Fibroblast of skin of right quadriceps (primary cell): ENCODE results near the gene SLC22A1.
"Not testable (repeated sequence)": the region's sequence is repeated elsewhere in the genome, so short reads cannot be mapped to it uniquely, and the experiment has no call there.

Experiments used
- DNase-seq: peaks from one replicate; pipeline ENCODE4 v3.0.0-alpha.2; 2013

SLC22A1 gene

DNA sequence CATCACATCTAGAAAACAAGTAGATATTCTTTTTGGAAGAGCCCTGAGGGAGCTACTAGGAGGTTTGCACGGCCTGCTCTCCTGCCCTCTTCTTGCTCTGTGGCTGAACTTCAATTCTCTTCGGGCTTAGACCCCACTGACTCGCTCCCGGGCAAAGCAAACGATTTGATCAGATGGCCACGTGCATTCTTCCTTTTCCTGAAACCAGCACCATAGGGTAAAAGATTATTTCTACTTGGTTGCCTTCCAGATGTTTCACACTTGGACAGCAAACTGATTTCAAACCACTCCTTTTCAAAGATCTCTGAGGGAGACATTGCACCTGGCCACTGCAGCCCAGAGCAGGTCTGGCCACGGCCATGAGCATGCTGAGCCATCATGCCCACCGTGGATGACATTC lies at the start of gene SLC22A1:
SLC22A1 (plus strand) TSS at position 258 of the 400 bp plus-strand sequence; CDS start at position 379, 121 bp downstream.
- no peak for DNase-seq

DNA sequence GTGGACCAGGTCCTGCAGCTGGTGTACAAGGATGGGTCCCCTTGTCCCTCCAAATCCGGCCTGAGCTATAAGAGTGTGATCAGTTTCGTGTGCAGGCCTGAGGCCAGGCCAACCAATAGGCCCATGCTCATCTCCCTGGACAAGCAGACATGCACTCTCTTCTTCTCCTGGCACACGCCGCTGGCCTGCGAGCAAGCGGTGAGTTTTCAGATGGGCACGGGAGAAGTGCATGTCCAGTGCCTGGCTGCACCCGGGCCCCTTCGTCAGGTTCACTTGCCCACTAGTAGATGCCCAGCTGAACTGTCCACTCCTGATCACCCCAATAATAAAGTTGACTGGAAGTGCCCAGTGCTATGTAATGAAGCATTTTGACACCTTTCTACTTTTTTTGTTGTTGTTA lies 48.3 kb upstream of the SLC22A1 start:
- no peak for DNase-seq

DNA sequence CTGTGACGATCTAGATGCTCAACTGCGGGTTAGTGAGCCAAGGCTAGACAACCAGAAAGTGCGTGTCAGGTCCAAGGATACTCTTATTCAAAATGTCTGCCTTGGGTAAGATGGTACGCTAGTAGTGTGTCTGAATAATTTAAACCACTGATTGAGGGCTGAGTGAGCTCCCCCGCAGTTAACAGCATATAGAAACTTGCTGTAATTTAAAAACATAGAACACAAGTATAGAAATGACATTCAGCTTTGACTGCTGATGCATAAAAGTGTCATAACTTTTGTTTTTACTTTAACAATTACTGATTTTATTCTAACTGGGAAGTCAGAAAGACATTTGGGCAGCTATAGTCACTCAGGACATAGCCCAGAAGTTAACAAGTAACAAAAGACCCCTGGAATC lies 45.6 kb upstream of the SLC22A1 start:
- no peak for DNase-seq

DNA sequence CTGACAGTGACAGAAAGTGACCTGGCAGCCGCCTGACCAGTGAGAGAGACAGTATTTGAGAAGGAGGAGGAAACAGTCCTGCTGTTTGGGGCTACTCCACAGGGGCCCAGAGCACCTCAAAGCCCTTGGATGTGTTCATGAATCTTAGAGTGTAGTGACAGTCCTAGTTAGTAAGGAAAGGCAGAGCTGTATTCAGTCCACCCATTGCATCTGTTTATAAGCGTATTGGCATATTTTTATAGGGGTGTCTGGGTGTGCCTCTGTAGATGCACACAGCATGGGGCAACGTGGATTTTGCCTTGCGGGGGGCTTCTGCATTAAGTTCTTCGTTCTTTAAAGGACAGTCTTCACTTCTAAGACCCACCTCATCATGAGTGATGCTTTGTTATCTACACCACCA lies 44.6 kb upstream of the SLC22A1 start:
- no peak for DNase-seq

DNA sequence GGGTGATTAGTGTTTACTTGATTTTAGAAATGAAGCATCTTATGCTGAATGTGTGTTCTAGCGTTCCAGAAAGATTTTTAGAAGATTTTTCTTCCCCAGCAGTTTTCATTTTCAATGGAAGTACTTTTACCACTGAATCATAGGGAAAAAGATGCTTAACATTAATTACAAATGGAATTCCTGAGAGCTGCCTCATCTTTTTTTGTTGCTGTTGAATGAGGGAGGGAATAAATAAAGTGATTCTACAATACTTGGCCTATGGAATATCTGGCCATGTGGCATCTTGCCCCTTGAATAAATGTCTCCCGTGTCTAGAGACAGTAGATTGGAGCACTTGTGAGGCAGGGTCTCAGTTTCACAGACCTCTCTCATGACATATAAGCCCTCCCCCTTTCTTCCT lies 44.1 kb upstream of the SLC22A1 start:
- DNase-seq, result peak; percentile 50

DNA sequence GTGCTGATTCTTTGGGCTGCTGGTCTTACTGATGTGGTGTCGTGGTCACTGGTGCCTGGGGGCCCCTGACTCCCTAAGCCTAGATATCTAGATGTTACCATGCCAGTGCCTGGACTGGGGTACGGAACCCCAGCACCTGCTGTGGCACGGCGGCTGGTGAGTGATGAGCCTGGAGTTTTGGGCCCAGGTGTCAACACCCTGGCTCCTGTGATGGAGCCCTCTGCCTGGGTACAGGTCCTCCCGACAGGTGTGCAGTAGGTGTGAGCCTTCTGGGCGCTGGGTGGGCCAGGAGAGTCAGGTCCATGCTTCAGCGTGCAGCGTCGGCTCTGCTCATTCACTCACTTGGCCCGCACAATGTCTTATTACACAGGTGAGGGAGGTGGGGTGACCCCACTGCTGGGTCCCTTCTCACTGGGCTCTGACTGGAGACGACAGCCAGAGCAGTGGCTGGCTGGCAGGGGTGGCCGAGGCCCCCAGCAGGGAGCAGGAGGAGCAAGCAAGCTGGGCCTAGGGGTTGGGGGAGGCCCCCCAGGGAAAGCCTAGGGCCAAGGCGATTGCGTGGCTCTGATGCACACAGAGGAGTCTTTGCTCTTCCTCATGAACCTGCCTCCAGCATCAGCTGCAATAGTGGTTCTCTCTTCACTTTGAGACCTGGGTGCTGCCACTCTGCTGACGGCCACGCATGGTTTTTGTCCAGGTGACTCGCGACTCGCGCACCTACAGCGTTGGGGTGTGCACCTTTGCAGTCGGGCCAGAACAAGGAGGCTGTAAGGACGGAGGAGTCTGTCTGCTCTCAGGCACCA lies 42.5 kb upstream of the SLC22A1 start:
- no peak for DNase-seq

DNA sequence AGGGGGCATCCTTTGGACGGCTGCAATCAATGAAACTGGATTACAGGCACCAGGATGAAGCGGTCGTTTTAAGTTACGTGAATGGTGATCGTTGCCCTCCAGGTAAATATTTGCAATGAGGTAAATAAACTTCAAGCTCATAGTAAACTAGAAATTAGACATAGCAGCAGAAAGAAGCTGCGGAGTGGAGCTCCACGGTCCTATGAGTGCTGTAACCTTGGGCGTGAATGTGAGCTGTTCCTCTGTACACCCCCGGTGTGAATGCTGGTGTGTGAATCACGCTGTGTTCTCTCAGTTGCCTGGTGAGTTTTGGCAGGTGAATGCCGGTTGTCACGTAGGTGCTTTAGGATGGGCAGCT lies 42.0 kb upstream of the SLC22A1 start:
- no peak for DNase-seq

DNA sequence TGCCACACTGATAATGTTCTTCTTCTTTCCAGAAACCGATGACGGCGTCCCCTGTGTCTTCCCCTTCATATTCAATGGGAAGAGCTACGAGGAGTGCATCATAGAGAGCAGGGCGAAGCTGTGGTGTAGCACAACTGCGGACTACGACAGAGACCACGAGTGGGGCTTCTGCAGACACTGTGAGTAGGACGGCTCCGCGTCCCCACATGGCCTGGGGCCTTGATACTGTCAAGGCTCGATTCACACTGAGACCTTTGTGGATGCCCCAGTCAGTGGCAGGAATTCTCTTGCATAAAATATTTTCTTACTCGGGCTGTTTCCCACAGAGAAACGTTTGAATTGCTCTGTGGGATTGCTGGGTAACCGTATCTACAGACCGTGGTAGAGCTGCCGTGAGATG lies 41.5 kb upstream of the SLC22A1 start:
- no peak for DNase-seq

DNA sequence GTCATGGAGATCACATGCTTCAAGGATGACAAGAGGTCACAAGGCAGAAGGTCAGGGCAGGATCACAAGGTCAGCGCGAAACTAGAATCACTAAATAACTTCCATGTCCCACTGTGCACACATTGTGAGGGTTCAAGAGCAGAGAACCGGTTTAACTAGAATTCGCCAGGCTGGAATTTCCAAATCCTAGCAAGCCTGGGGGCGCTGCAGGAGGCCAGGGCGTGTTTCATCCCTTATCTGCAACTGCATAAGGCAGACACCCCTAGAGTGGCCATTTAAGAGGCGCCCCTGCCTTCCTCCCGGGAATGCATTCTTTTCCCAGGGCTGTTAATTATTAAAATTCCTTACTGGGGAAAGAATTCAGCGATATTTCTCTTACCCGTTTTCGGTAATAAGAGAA lies 40.2 kb upstream of the SLC22A1 start:
- peak; percentile 5 for DNase-seq

DNA sequence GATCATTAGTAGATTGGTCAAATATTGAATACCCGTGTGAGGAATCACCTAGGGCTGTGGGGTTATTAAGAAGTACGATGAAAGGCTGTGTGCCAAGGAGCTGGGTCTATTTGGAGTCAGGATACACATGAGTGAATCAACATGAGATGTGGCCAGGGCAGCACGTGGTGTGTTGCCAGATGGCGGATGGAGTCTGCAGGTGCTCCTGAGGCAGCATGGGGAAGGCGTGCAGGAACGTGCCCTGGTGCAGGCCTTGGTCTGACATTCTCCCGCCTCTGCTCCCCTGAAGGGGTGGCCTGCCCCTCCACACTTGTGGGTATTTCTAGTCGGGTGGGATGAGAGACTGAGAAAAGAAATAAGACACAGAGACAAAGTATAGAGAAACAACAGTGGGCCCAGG lies 39.0 kb upstream of the SLC22A1 start:
- no peak for DNase-seq

DNA sequence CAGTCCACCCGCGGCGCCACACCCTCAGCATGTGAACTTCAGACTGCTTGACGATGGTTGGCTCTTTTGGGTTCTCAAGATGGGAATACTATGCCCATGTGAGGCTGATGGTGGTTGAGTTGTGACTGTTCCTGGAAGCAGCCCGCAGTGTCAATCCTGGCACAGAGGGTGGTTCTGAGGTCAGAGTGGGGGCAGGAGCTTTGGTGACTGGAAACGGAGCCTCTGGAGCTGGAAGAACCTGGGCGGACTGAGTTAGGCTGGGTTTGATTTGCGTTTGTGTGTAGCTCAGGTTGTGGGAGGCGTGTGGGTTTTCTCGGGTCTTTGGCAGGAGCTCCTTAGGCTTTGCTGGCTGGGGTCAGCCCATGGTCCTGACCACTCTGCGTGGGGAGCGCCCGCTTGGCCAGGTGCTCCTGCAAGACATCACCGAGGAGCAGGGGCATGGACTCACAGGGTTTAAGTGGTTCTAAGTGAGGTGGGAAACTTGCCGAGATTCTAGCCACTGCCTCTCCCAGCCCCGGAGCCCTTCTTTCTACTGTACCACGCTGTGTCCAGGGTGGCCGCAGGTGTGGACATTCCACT lies 37.3 kb upstream of the SLC22A1 start:
- DNase-seq, result no peak

DNA sequence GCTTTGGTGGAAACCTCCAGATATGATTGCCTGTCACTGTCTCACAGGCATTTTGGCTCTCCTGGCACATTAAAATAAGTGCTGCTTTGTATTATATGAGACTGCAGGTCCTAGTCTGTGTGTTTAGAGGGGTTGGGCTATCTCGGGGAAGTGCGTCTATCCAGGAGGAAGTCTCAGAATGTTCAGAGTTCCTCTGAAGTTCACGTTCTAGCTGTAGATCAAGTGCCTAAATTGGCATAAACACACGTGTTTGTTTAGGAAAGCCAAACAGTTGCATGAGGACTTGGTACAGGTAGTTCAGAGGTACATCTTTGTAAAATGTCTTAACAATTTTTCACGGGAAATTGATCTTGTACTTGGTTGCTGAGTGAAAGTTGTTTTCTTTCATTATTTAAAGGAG lies 36.4 kb upstream of the SLC22A1 start:
- no peak for DNase-seq

DNA sequence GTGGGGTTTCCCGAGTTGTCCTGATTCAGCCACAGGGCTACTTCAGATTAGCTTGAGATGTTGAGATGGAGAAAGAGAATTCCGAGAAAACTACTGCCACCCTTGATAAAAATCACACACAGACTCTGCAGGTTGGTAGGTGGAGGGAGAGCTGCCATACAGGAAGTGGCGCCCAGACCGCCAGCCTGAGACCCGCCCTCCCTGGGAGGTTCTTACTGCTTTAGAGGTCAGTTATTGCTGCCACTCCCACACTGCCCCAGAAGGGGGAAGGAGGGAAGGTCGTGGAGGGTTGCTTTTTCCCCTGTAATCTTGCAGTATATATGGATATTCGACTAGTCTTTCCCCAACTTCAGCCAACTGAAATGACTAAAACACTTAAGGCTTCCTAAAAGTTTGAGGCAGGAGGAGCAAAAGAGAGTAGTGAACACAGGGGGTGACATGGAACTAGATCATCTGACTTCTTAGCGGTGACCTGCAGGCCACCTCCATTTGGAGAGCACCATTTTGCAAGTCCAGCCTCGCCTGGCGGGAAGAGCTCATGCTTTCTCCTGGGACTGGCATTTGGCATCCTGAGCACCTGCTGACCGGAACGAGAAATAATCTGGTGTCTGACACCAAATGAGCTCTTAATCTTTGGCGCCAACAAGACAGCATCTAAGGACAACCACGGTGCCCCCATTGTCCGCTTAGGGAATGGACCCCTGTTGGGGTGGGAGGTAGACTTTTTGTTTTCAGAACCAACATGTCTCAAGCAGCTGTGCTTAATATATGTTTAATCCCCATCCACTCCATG lies 35.7 kb upstream of the SLC22A1 start:
- DNase-seq, result no peak

DNA sequence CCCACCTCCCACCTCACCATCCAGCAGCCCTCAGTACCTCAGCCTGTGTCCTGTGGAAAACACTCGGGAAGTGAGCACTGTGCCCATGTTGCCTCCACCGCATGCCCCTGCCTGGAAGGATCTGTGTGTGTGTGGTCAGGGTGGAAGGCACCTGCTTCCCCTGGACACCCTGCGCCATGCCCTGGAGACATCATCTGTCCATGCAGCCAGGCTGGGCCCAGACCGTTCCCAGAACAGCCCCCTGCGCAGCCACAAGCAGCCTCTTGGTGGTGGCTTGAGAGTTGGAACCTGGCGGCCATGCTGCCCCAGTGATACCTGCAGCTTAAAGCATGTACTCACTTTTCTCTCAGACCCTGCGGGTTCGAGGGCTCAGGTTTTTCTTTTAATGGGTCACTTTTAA lies 34.9 kb upstream of the SLC22A1 start:
- DNase-seq, result no peak

DNA sequence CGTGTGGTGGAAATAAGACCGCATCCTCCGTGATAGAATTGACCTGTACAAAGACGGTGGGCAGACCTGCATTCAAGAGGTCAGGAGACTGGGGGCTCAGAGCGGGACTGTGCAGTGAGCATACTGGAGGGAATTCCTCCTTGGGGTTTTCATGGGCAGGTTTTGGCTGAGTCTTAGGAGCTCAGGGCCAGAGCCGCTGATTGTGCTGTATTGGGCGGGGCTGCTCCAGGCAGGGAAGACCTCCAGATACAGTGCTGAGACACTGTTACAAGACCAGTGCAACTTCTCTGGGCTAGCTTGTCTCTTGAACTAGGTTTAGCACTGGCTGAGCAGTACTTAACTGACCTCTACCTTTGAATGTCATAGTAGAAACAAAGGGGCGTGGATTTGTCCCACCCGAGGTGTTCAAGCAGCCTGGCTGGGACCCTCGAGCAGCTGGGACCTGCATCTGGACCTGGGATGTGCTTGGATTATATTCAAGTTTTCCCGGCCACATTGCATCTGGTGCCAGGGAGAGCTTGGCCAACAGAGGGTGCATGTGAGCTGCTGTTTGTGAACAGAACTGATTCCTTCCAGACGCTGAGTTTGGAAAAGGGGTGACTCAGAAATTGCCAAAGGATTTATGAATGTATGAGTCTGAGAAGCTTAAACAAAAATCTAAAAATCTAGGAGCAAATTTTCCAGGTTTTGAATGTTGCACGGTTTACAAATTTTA lies 33.4 kb upstream of the SLC22A1 start:
- peak; percentile 88 for DNase-seq

DNA sequence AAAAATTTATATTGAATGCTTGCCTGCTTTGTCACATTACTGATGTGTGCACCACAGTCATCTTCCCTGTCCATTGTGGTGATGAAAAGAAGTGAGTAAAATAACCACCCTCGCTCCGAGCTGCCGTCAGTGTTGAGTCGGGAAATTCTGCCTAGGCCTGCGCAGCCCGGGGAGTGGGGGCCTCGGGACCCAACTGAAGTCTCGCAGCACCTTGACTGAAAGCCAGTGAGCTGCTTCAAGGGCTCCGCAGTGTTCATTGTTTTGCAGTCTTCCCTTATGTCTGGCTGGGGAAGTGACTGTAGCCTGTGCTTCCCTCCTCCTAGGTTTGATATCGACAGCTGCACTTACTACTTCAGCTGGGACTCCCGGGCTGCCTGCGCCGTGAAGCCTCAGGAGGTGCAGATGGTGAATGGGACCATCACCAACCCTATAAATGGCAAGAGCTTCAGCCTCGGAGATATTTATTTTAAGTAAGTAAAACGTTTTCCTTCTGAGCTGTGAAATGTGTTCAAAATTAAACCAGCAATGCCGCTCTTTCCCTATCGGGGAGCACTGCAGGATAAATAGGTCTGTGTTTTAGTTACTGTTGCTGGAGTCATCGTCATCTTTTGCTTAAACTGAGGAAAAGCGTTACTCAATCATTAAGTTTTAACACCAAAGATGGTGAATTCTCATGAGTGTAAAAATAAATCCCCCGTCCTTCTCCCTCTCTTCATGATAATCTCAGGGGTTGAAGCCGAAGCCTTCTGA lies 32.7 kb upstream of the SLC22A1 start:
- no peak for DNase-seq

DNA sequence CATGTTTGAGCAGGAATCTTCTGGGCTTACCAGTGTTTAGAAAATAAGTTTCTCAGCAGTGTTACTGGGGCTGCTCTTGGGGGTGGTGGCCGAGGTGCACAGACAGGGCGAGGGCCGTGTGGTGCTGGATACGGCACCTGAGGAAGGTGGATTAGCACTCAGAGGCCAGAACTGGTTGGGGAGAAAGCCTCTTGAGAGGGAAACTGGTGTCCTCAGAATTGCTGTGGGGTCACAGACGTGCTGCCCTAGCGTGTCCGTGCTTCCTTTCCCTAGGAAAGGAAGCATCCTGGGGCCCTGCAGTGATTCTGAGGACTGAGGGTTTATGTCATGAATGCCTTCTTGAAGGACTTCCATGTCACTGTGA lies 32.1 kb upstream of the SLC22A1 start:
- no peak for DNase-seq

DNA sequence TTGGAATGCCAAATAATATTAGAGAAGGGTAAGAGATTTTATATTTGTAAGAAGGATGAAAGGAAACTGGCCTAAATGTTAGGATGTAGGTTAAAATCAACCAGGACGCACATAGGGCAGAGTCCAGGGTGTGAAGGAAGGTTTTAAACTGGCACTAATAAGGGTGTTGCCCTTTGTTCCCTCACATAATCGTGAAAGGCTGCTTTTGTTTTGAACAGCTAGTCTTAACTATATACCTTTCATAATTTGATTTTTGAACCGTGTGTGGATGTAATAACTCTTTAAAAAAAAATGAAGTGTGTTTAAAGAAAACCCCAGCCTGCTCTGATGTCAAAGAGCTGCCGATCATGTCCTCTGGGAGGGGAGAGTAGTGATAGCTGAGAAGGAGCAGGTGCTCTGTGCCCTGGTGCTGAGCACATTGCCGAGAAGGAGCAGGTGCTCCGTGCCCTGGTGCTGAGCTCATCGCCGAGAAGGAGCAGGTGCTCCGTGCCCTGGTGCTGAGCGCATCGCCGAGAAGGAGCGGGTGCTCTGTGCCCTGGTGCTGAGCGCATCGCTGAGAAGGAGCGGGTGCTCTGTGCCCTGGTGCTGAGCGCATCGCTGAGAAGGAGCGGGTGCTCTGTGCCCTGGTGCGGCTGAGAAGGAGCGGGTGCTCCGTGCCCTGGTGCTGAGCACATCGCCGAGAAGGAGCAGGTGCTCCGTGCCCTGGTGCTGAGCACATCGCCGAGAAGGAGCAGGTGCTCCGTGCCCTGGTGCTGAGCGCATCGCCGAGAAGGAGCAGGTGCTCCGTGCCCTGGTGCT lies 31.0 kb upstream of the SLC22A1 start:
- not testable (repeated sequence) for DNase-seq

DNA sequence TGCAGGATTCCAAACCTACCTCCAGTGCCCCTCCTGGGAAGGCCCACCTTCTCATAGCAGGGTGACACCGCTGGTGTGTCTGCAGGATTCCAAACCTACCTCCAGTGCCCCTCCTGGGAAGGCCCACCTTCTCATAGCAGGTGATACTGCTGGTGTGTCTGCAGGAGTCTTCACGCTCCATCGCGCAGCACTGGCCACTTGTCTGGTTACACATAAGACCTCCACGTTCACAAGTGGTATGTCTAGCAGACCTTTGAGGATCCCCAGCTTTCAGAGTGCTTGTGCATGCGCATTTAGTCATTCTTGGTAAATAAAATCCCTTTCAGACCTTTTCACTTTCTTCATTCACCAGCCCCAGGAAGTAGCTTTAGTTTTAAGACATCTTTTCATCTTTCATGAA lies 29.4 kb upstream of the SLC22A1 start:
- not testable (repeated sequence) for DNase-seq

DNA sequence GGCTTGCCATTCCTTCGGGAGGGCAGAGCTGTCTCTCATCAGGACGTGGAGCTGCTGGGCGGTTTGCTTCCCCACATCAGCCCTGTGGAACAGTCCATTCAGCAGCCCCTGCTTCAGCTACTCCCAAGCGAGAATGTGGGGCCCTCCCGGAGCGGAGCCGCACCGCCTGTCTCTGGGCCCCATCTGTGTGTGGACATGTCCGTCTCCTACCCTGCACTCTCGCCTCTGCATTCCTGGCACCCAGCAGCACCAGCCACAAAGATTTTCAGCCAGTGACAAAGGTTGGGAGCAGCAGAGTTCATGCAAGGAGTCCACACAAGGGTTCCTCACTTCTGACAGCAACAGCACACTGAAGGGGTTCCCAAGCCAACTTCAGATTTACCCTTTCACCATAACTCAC lies 29.0 kb upstream of the SLC22A1 start:
- DNase-seq, result no peak

DNA sequence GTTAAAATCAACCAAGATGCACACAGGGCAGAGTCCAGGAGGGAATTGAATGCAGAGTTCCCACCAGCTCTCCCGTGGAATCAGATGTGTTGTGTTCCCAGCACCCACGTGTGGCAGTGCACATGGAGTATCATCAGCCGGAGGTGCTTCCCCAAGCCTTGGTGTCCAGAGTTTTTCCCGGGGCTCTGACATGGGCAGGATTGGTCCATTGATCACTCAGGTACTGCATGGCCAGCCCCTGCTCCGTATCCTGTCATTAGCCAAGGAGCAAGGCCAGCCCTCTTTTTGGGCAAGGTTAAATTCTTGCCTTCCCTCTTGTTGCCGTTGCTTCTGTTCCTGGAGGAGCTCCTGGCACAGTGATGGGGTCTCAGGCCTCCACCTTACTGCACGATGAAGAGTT lies 28.6 kb upstream of the SLC22A1 start:
- DNase-seq, result no peak

DNA sequence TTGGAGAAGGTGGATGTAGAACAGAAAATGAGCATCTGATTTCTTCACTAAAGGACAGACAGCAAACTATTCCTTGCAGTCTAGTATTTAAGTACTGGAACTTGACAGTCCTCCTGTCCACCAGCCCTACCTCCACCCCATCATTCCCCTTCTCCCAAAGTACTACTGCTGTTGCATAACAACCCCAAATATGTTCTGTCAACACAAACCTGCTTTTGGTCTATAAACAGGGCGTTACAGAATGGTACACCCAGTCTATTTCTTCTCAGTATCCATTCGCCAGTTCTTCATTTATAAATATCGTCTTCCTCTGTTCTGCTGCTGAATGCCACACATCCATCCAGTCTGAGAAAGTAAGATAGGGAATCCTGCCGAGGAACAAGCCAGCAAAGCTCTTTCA lies 27.7 kb upstream of the SLC22A1 start:
- no peak for DNase-seq
